Fibroblast of skin of back (primary cell): ENCODE data around the gene IQUB. TPM values are rescaled to one million over a fixed set of nuclear protein-coding genes. Genes with fewer than 3 reads are reported as not detected.
"Not testable (repeated sequence)": the region's sequence is repeated elsewhere in the genome, so short reads cannot be mapped to it uniquely, and the experiment has no call there.

Experiments
- DNase-seq: peaks from one replicate; pipeline ENCODE4 v3.0.0-alpha.2; 2013
- polyA plus RNA-seq, 2 experiments: library from polyadenylated mRNA; unstranded; fragments of 120-200 nt; gene quantifications; one replicate each; pipeline ENCODE4 v1.2.1, GENCODE V29; 2013; ENCODE audit not compliant: insufficient read length in 2 of 2

The IQUB gene
- polyA plus RNA-seq (2013, experiment 1 of 2; ENCODE audit: insufficient read length), result 0.12 TPM
- polyA plus RNA-seq (2013, experiment 2 of 2; ENCODE audit: insufficient read length), result 0.08 TPM

DNA sequence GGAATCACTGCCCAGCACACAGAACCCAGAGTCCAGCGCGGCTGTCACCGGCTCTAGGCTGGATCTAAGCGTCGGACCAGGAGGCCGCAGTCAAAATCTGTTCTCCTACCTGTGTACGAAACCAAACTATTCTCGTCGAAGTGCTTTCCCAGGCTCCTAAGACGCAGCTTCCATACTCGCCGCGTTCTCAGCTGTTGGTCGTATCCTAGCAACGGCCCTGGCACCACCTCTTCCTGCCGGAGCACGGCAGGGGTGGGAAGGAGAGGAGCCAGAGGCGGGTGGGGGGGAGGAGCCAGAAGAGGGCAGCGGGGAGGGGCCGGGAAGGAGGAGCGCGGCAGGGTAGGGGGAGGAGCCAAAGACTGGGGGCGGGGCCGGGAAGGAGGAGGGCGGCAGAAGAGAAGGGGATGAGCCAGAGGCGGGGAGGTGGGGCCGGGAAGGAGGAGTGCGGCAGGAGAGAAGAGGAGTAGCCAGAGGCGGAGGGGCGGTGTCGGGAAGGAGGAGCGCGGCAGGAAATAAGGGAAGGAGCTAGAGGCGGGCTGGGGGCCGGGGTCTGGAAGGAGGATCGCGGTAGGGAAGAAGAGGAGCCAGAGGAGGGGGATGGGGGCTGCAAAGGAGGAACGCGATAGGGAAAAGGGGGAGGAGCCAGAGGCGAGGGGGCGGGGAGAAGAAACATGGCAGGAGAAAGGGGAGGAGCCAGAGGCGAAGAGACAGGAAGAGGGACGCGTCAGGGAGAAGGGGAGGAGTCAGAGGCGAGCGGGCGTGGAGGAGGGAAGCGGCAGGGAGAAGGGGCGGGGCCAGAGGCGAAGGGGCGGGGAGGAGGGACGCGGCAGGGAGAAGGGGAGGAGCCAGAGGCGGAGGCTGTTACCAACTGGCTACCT is at the start of gene IQUB:
Gene IQUB, minus strand, starts transcription at position 213 of the 878 bp plus-strand sequence. CDS start 22,255 bp downstream, outside the sequence.
- DNase-seq, result peak; percentile 95

GRCh38 chr7:123583821-123584220 is 49.4 kb upstream of the IQUB start:
- no peak for DNase-seq

GRCh38 chr7:123581162-123581459 is 46.7 kb upstream of the IQUB start:
- DNase-seq, result no peak

GRCh38 chr7:123580406-123581161 is 46.2 kb upstream of the IQUB start:
- peak; percentile 27 for DNase-seq

GRCh38 chr7:123579416-123579815 is 45.0 kb upstream of the IQUB start:
- DNase-seq, result no peak

GRCh38 chr7:123573896-123574467 is 39.6 kb upstream of the IQUB start:
- no peak for DNase-seq

DNA sequence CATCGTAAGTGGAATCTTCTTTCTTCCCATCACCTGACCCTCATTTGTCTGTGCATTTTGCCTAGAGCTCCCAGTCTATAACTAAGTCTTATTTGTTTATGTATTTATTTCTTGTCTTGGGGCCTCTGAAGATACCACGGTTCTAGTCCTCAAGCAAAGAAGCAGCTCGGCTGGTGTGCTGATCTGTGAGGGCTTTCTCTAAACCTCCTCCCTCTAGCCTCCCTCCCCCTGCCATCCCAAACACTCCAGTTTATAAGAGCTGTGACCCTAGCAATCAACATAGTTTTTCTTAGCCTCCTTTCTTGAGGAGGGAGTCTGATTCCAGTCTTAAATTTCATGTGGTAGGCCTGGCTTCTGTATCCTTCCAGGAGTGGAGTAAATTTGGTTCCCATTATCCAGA is 38.9 kb upstream of the IQUB start:
- no peak for DNase-seq

DNA sequence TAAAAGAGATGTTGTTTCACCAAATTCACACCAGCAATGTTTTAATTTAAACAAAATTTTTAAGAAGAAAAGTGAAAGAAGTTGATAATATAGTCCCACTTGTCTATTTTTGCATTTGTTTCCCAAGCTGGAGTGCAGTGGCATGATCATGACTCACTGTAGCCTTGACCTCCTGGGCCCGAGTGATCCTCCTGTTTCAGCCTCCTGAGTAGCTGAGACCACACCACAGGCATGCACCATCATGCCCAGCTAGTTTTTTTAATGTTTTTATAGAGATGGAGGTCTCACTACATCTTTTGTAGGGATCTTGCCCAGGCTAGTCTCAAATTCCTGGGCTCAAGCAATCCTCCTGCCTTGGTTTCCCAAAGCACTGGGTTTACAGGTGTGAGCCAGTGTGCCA is 37.3 kb upstream of the IQUB start:
- DNase-seq, result peak; percentile 8

GRCh38 chr7:123571187-123571586 is 36.8 kb upstream of the IQUB start:
- DNase-seq, result no peak

DNA sequence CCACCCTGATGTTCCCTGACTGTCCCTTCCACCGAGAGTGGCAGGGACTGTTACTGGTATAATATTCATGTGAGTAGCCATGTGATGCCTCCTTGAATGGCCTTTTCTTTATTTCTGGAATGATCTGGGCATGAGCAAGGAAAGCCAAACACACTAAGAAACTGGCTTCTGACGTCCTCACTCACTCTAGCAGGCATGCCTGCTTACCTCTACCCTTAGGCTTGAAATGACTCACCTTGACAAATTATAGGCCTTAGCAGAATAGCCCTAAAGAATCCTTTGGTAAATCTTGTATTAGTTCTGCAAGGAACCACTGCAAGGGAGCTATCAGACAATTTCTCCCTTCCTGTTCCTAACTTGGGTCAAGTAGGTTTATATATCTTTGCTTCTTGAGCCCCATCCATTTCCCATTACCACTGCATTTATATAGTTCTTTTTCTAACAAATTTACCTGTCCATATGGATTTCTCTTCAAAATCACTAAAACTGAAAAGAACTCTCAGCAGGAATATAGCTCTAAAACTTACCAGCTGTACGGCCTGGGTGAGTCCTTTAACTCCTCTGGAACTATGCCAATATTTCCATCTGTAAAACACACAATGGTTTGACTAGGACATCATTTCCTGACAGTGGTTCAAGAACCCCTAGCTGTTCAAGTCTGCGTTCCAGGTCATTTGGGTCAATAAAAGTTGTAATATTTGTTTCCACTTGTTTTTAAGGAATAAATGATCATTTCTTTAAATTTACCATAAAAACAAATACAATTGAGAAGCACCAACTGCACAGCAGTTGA is 36.2 kb upstream of the IQUB start:
- no peak for DNase-seq

- DNase-seq, result no peak
Measured at GRCh38 chr7:123569352-123570010, 35.1 kb upstream of the IQUB start.

- no peak for DNase-seq
Measured at GRCh38 chr7:123562121-123562520, 27.7 kb upstream of the IQUB start.

- no peak for DNase-seq
Measured at GRCh38 chr7:123558289-123558874, 24.0 kb upstream of the IQUB start.

GRCh38 chr7:123557398-123558288 is 23.2 kb upstream of the IQUB start, which contains the start of gene NDUFA5:
TSS of gene NDUFA5 (minus strand) at chr7:123557818. CDS start at chr7:123557795, 23 bp downstream.
- DNase-seq, result peak; percentile 99

GRCh38 chr7:123557016-123557397 is 22.6 kb upstream of the IQUB start:
- no peak for DNase-seq

- no peak for DNase-seq
Measured at GRCh38 chr7:123555484-123555883, 21.1 kb upstream of the IQUB start.

DNA sequence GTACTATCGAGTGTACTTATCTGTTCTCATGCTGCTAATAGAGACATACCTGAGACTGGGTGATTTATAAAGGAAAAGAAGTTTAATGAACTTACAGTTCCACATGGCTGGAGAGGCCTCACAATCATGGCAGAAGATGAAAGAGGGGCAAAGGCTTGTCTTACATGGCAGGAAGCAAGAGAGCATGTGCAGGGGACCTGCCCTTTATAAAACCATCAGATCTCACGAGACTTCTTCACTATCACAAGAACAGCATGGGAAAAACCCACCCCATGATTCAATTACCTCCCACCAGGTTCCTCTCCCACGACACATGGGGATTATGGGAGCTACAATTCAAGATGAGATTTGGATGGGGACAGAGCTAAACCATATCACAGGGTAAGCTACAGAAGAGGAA is 18.8 kb upstream of the IQUB start:
- DNase-seq, result no peak

DNA sequence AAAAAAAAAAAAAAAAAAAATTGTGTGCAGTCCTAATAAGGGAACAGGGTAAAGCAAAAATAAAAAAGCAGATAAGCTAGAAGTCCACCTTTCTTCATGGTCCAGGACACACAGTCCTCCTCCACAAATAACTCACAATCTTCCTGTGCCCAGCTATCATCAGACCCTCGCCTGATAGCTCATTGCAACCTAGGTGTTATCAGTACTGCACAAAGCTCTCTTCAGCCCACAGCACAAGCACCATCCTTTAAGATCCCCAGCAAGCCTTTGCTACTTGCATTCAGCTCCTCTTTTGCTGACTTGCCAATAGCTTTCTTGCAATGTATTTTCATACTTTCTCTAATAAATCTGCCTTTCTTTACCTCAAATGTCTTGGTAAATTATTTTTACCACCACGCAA is 18.2 kb upstream of the IQUB start:
- no peak for DNase-seq

DNA sequence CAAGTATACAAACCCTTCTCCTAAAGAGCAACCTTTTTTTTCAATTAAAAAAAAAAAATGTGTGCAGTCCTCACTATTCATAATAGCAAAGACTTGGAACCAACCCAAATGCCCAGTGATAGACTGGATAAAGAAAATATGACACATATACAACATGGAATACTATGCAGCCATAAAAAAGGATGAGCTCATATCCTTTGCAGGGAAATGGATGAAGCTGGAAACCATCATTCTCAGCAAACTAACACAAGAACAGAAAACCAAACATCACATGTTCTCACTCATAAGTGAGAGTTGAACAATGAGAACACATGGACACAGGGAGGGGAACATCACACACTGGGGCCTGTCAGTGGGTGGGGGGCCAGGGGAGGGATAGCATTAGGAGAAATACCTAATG is 17.7 kb upstream of the IQUB start:
- not testable (repeated sequence) for DNase-seq

DNA sequence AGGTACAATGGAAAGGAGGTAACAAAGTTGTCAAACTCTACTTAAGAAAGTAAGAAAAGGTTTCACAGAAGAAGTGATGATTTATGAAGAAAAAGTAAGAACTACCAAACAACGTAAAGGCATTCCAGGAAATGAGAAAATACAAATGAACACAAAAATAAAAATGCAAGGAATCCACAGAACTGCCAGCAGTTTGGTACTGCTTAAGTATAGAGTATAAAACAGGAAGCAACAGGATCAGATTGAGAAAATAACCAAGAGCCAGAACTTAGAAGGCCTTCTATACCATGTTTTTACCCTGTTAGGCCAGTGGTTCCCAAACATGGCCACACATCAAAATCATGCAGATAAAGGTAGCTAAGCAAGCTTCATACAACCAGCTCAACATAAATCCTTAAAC is 14.0 kb upstream of the IQUB start:
- DNase-seq, result no peak
